Thymus (tissue), 11 donors: Measurements from ENCODE around the gene NRL. TPM values are rescaled to one million over a fixed set of nuclear protein-coding genes. Genes with fewer than 3 reads are reported as not detected.
A peak's percentile ranks its signal among the peaks of the same experiment; 100 is the strongest.
"Not testable (repeated sequence)": the region's sequence is repeated elsewhere in the genome, so short reads cannot be mapped to it uniquely, and the experiment has no call there.

Source experiments
- DNase-seq, 9 donors: peaks; one replicate each; pipeline ENCODE4 v3.0.0-alpha.2; 2013; ENCODE audit warnings: low spot score in 9 of 9, low read depth in 6 of 9, missing footprints in 1 of 9
- H3K27ac ChIP-seq, 2 donors: one replicate each; pipeline ENCODE4 v1.5.1; 2013; ENCODE audit warnings: control low read depth in 1 of 2, low read depth in 1 of 2, low read length in 1 of 2, mild to moderate bottlenecking in 1 of 2, moderate library complexity in 1 of 2
- H3K27me3 ChIP-seq, 2 donors: one replicate each; pipeline ENCODE4 v1.5.1; 2013; ENCODE audit warnings: low read length in 1 of 2; ENCODE audit not compliant: control insufficient read depth in 2 of 2, insufficient read depth in 1 of 2
- H3K36me3 ChIP-seq, 2 donors: one replicate each; pipeline ENCODE4 v1.5.1; 2013; ENCODE audit warnings: low read length in 1 of 2, mild to moderate bottlenecking in 1 of 2, moderate library complexity in 1 of 2; ENCODE audit not compliant: control insufficient read depth in 2 of 2, insufficient read depth in 2 of 2
- H3K4me1 ChIP-seq, 2 donors: one replicate each; pipeline ENCODE4 v1.5.1; 2013; ENCODE audit warnings: low read length in 2 of 2; ENCODE audit not compliant: control insufficient read depth in 2 of 2, insufficient read depth in 2 of 2
- H3K4me3 ChIP-seq, 2 donors: one replicate each; pipeline ENCODE4 v1.5.1; 2013; ENCODE audit warnings: low read length in 2 of 2, control low read depth in 1 of 2, mild to moderate bottlenecking in 1 of 2
- H3K9me3 ChIP-seq, 2 donors: one replicate each; pipeline ENCODE4 v1.5.1; 2013; ENCODE audit warnings: low read length in 1 of 2, mild to moderate bottlenecking in 1 of 2; ENCODE audit not compliant: control insufficient read depth in 2 of 2, insufficient read depth in 1 of 2
- WGBS: extraction: QIAGEN DNeasy Blood & Tissue Kit; methylation state at CpG from one replicate; pipeline ENCODE4 v1.1.7; 2013; 5-methylcytosine and 5-hydroxymethylcytosine counted together
- polyA plus RNA-seq: library from polyadenylated mRNA; stranded (reverse); fragments of 200-250 nt; gene quantifications from one replicate; pipeline ENCODE4 v1.2.3, GENCODE V29; 2013
- total RNA-seq: library from RNA; stranded (reverse); fragments of 120-200 nt; gene quantifications from one replicate; pipeline ENCODE4 v1.2.4, GENCODE V29; 2013
- donor health status: healthy.

The NRL gene
- total and polyA plus RNA-seq, 2 donors, result 3.4 to 4.7 TPM

GRCh38 chr14:24108336-24108874 lies 6.3 kb downstream of the NRL start:
- whole genome bisulfite sequencing, result 49% methylated on average over 5 of the region's 5 CpGs
- peak overlapping the region; percentile 22 to 89 for H3K27ac ChIP-seq
- H3K36me3 ChIP-seq, result no peaks in the 10 kb centered on the region
- no peaks in the 10 kb centered on the region for H3K9me3 ChIP-seq
- H3K4me3 ChIP-seq, result no peak overlapping the region
- peaks cover 2% of the 10 kb centered on the region in 2 donors for H3K4me1 ChIP-seq
- no peak for DNase-seq
- no peaks in the 10 kb centered on the region for H3K27me3 ChIP-seq

- H3K4me3 ChIP-seq, result no peak overlapping the region
- H3K27me3 ChIP-seq, result no peaks in the 10 kb centered on the region
- H3K4me1 ChIP-seq, result no peaks in the 10 kb centered on the region
- 98% methylated on average over 4 of the region's 4 CpGs for WGBS
- DNase-seq, result no peak
- no peaks in the 10 kb centered on the region for H3K9me3 ChIP-seq
- no peak overlapping the region for H3K27ac ChIP-seq
- no peaks in the 10 kb centered on the region for H3K36me3 ChIP-seq
These were observed 8.0 kb downstream of the NRL start for GRCh38 chr14:24106672-24107271.

- DNase-seq, H3K36me3 ChIP-seq, H3K4me3 ChIP-seq, H3K9me3 ChIP-seq, H3K27me3 ChIP-seq, H3K4me1 ChIP-seq, H3K27ac ChIP-seq: not testable (repeated sequence)
- 98% methylated on average over 8 of the region's 8 CpGs for WGBS
These were observed 9.0 kb downstream of the NRL start for GRCh38 chr14:24105609-24106239.

- Histone ChIP-seq H3K4me1 (no peaks in the 10 kb centered on the region), H3K4me3 (no peak overlapping the region), H3K9me3 (no peaks in the 10 kb centered on the region), H3K27ac (no peak overlapping the region), H3K36me3 (peaks cover 7 to 8% of the 10 kb centered on the region in 2 donors), H3K27me3 (no peaks in the 10 kb centered on the region)
- DNase-seq, result no peak
- WGBS, result 98% methylated on average over 13 of the region's 13 CpGs
These were observed 11.3 kb downstream of the NRL start for GRCh38 chr14:24103451-24103850.

GRCh38 chr14:24102357-24103048 lies 12.2 kb downstream of the NRL start:
- Histone ChIP-seq H3K4me3 (no peak overlapping the region), H3K27me3 (no peaks in the 10 kb centered on the region), H3K36me3 (peaks cover 9 to 14% of the 10 kb centered on the region in 2 donors), H3K27ac (no peak overlapping the region), H3K4me1 (no peaks in the 10 kb centered on the region), H3K9me3 (no peaks in the 10 kb centered on the region)
- 97% methylated on average over 7 of the region's 7 CpGs for WGBS
- DNase-seq, result no peak

GRCh38 chr14:24100982-24101494 lies 13.7 kb downstream of the NRL start:
- Histone ChIP-seq H3K27ac (no peak overlapping the region), H3K4me1 (no peaks in the 10 kb centered on the region), H3K9me3 (no peaks in the 10 kb centered on the region), H3K36me3 (peaks cover 9 to 14% of the 10 kb centered on the region in 2 donors), H3K27me3 (no peaks in the 10 kb centered on the region), H3K4me3 (no peak overlapping the region)
- 100% methylated on average over 3 of the region's 3 CpGs for WGBS
- DNase-seq, result no peak

GRCh38 chr14:24100197-24100981 lies 14.4 kb downstream of the NRL start:
- Histone ChIP-seq H3K4me3 (no peak overlapping the region), H3K27me3 (no peaks in the 10 kb centered on the region), H3K4me1 (peaks cover 0 to 3% of the 10 kb centered on the region in 2 donors), H3K9me3 (no peaks in the 10 kb centered on the region), H3K36me3 (peaks cover 9 to 14% of the 10 kb centered on the region in 2 donors), H3K27ac (no peak overlapping the region)
- WGBS, result 96% methylated on average over 4 of the region's 4 CpGs
- no peak for DNase-seq

GRCh38 chr14:24098927-24099813 lies 15.6 kb downstream of the NRL start:
- no peaks in the 10 kb centered on the region for H3K9me3 ChIP-seq
- 97% methylated on average over 17 of the region's 17 CpGs for WGBS
- H3K36me3 ChIP-seq, result peaks cover 9 to 14% of the 10 kb centered on the region in 2 donors
- no peak for DNase-seq
- H3K4me3 ChIP-seq, result no peak overlapping the region
- peaks cover 4 to 15% of the 10 kb centered on the region in 2 donors for H3K4me1 ChIP-seq
- no peaks in the 10 kb centered on the region for H3K27me3 ChIP-seq
- no peak overlapping the region for H3K27ac ChIP-seq
